ENCODE results near the gene ALG12. TPM values are rescaled to one million over a fixed set of nuclear protein-coding genes. Genes with fewer than 3 reads are reported as not detected.

ALG12 gene
- total and polyA plus RNA-seq, 11 donors, result 9.1 to 26.8 (median 15.0) TPM

DNA sequence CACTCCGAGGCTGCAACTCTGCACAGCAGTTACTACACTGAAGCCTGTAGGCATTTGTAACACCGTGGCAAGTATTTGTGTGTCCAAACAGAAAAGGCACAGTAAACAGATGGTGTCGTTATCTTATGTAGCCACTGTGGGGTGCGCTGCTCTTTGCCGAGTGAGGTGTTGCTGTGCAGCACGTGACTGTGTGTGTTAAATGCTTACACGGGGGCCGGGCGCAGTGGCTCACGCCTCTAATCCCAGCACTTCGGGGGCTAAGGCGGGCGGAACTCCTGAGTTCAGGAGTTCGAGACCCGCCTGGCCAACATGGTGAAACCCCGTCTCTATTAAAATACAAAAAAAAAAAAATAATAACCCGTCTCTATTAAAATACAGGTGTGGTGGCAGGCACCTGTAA, 53.1 kb downstream of the ALG12 start:
- 91 to 94% (median 92%) methylated on average over 17 of the region's 17 CpGs for WGBS, 4 donors
- intact Hi-C loops (cut with DNase I), result no loop called here

DNA sequence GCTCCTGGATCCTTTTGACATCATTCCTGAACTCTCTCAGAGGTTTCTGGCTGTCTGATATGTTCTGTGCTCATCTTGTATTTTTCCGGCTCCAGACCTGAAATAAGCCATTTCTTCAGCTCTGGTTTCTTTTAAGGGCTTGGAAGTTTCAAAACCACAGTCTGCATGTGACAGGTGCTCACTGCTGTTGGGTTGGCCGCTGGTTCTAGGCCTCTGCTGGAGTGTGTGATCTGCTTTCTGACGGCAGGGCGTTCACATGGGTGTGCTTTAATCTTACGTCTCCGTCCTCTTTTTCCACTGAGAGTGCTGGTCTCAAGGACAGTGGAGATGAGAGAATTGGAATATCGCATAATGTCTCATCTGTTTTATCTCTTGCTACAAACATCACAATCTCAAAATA, 54.3 kb downstream of the ALG12 start:
- WGBS, 4 donors, result 69 to 78% (median 76%) methylated on average over 7 of the region's 7 CpGs
- Histone ChIP-seq H3K9me3 (peaks cover 0 to 39% (median 16%) of the 10 kb centered on the region in 12 donors), H3K27ac (no peak overlapping the region), H3K4me1 (peaks cover 0 to 18% (median 0%) of the 10 kb centered on the region in 12 donors), H3K4me3 (no peak overlapping the region), H3K36me3 (peaks cover 0 to 7% (median 0%) of the 10 kb centered on the region in 9 donors), H3K27me3 (no peaks in the 10 kb centered on the region)
- TF ChIP-seq, protein P1, sequence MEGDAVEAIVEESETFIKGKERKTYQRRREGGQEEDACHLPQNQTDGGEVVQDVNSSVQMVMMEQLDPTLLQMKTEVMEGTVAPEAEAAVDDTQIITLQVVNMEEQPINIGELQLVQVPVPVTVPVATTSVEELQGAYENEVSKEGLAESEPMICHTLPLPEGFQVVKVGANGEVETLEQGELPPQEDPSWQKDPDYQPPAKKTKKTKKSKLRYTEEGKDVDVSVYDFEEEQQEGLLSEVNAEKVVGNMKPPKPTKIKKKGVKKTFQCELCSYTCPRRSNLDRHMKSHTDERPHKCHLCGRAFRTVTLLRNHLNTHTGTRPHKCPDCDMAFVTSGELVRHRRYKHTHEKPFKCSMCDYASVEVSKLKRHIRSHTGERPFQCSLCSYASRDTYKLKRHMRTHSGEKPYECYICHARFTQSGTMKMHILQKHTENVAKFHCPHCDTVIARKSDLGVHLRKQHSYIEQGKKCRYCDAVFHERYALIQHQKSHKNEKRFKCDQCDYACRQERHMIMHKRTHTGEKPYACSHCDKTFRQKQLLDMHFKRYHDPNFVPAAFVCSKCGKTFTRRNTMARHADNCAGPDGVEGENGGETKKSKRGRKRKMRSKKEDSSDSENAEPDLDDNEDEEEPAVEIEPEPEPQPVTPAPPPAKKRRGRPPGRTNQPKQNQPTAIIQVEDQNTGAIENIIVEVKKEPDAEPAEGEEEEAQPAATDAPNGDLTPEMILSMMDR (IDR thresholded peaks at IDR 0.05), result no peak
- no peak for TF ChIP-seq POLR2A (IDR thresholded peaks at IDR 0.05)
- intact Hi-C loops (cut with DNase I), result no loop called here
- ATAC-seq (no peak), DNase-seq (no peak)

More for the DNA sequence above, 53.1 kb downstream of the ALG12 start:
- H3K27me3 ChIP-seq, result no peaks in the 10 kb centered on the region
- ATAC-seq (no peak), DNase-seq (no peak)
- H3K4me1 ChIP-seq, result peaks cover 0 to 18% (median 0%) of the 10 kb centered on the region in 12 donors
- no peak overlapping the region for H3K4me3 ChIP-seq
- no peak overlapping the region for H3K27ac ChIP-seq
- H3K36me3 ChIP-seq, result peaks cover 0 to 7% (median 0%) of the 10 kb centered on the region in 9 donors
- TF ChIP-seq, protein P1 (IDR thresholded peaks at IDR 0.05), result no peak
- H3K9me3 ChIP-seq, result peaks cover 0 to 52% (median 26%) of the 10 kb centered on the region in 12 donors

DNA sequence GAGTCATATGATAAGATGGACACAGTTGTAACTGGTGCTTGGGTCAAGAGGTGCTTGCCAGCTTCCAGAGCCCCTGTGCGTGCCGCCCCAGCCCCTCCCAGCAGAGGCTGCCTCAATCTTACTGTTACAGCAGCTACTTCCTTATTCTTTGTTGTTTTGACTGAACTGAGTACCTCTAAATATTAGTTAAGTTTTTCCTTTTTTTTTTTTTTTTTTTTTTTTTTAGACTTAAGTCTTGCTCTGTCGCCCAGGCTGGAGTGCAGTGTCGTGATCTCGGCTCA, 55.8 kb downstream of the ALG12 start:
- peaks cover 0 to 7% (median 0%) of the 10 kb centered on the region in 9 donors for H3K36me3 ChIP-seq
- DNase-seq (no peak), ATAC-seq (peak in 1 of 4 donors; percentile 12)
- H3K27me3 ChIP-seq, result no peaks in the 10 kb centered on the region
- intact Hi-C loops (cut with DNase I), result no loop called here
- H3K27ac ChIP-seq, result peak overlapping the region in 1 of 12 donors; percentile 46
- peaks cover 0 to 26% (median 16%) of the 10 kb centered on the region in 12 donors for H3K9me3 ChIP-seq
- H3K4me3 ChIP-seq, result no peak overlapping the region
- peaks cover 0 to 18% (median 0%) of the 10 kb centered on the region in 12 donors for H3K4me1 ChIP-seq
- TF ChIP-seq, protein P1 (IDR thresholded peaks at IDR 0.05), result no peak
- no peak for TF ChIP-seq POLR2A (IDR thresholded peaks at IDR 0.05)
- WGBS, 4 donors, result 88 to 95% (median 92%) methylated on average over 5 of the region's 5 CpGs

DNA sequence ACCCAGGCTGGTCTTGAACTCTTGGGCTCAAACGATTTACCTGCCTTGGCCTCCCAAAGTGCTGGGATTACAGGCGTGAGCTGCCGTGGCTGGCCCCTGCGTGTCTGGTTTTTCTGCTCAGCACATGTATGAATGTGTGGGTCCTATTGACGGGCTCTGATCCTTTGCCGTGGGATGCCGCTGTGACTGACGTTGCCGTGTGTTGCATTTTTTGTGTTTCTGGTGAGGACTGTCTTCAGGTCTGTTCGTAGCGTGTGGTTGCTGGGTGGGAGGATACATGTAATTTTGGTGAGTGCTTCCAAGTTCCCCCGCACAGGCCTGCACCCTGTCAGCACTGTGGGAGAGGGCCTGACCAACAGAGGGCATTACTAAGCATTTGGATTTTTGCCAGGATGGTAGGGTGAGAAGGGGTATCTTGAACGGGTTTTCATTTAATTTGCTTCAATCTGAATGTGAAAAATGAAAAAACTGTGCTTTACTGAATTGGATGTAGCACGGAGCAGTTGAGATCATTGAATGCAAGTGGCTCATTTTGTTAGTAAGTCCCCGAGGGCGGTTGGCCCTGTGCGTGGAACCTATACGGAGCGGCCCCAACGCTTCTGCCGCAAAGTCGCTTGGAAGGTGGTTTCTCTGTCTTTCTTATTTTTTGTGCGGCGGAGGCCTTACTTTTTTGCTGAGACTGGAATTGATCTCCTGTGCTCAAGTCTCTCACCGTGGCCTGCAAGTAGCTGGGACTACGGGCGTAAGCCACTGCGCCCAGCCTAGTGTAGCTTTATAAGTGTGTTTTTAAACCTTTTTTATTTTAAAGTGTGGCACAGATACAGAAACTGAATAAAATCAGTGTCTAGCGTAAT, 56.4 kb downstream of the ALG12 start:
- Histone ChIP-seq H3K4me3 (no peak overlapping the region), H3K36me3 (peaks cover 0 to 5% (median 0%) of the 10 kb centered on the region in 9 donors), H3K4me1 (peaks cover 0 to 18% (median 0%) of the 10 kb centered on the region in 12 donors), H3K27ac (peak overlapping the region in 1 of 12 donors; percentile 46), H3K9me3 (peaks cover 0 to 21% (median 16%) of the 10 kb centered on the region in 12 donors), H3K27me3 (no peaks in the 10 kb centered on the region)
- intact Hi-C loops (cut with DNase I), result no loop called here
- ATAC-seq (no peak), DNase-seq (no peak)
- 89 to 94% (median 92%) methylated on average over 28 to 29 of the region's 29 CpGs for WGBS, 4 donors
- TF ChIP-seq, protein P1 (IDR thresholded peaks at IDR 0.05), result no peak
- no peak for TF ChIP-seq POLR2A (IDR thresholded peaks at IDR 0.05)
